HCT116 (cell line): Measurements from ENCODE around the gene ARAP1. TPM values are rescaled to one million over a fixed set of nuclear protein-coding genes. Genes with fewer than 3 reads are reported as not detected.

Source experiments
- ATAC-seq: fragments of 200-7000 bp; cut with Tn5 transposase; 2 replicates; pipeline ENCODE4 v1.9.1; 2020; ENCODE audit warnings: mild to moderate bottlenecking, moderate library complexity
- BruUV-seq: library from RNA; stranded (reverse); fragments of 400-500 nt; replicated peaks from 2 replicates; lab custom pipeline; 2021; lab: Mats Ljungman, UMichigan
- CTCF ChIA-PET: fragments of 300-600 bp; sonication (Branson Sonifier 250); formaldehyde crosslinking; loops from one replicate; lab custom pipeline; 2021; ENCODE audit warnings: antibody characterized with exemption; lab: Charles Lee
- POLR2A ChIA-PET: fragments of 300-600, 350-600 bp; sonication (Branson Sonifier 250); formaldehyde crosslinking; loops from one replicate; lab custom pipeline; 2021; ENCODE audit warnings: antibody characterized with exemption; lab: Charles Lee
- RAD21 ChIA-PET, 2 experiments: fragments of 300-600 bp; sonication (Branson Sonifier 250); formaldehyde crosslinking; loops; one replicate each; lab custom pipeline; 2023; ENCODE audit warnings: low total read pairs in 2 of 2; ENCODE audit not compliant: uncharacterized antibody in 2 of 2, unreplicated experiment in 2 of 2, low non-redundant PET in 1 of 2; lab: Charles Lee
- DNase-seq: peaks from one replicate; pipeline ENCODE4 v3.0.0-alpha.2; 2010; ENCODE audit warnings: low read depth, low spot score
- H2AFZ ChIP-seq: fragments of 200-600 bp; shearing (Covaris generic), sonication (generic); 2 replicates; pipeline ENCODE4 v1.6.1; 2017; ENCODE audit warnings: low read depth, mixed run types, mixed read lengths, antibody characterized with exemption, low read length; ENCODE audit not compliant: poor library complexity, severe bottlenecking
- H3K27ac ChIP-seq: 2 replicates; pipeline ENCODE4 v1.5.1; 2012; ENCODE audit warnings: low read depth, low read length
- H3K27me3 ChIP-seq: fragments of 200-600 bp; sonication (generic); 2 replicates; pipeline ENCODE4 v1.6.1; 2016; ENCODE audit warnings: mixed run types, low read length, mixed read lengths; ENCODE audit not compliant: insufficient read depth
- H3K36me3 ChIP-seq, 2 experiments: fragments of 200-500 bp in 1 of 2; fragments of 200-600 bp in 1 of 2; sonication (Bioruptor generic) in 1 of 2; sonication (generic) in 1 of 2; 2 replicates each; pipeline versions ENCODE4 v1.5.1 to v1.6.1; 2014 to 2016; ENCODE audit warnings: low read length in 2 of 2, inconsistent platforms in 1 of 2, mixed read lengths in 1 of 2, mixed run types in 1 of 2; ENCODE audit not compliant: insufficient read depth in 2 of 2, control insufficient read depth in 1 of 2
- H3K4me1 ChIP-seq, 2 experiments: fragments of 200-600 bp in 1 of 2; sonication (generic) in 1 of 2; 2 replicates each; pipeline versions ENCODE4 v1.5.1 to v1.6.1; 2012 to 2017; ENCODE audit warnings: low read length in 2 of 2, inconsistent platforms in 1 of 2, mild to moderate bottlenecking in 1 of 2, mixed read lengths in 1 of 2, mixed run types in 1 of 2, moderate library complexity in 1 of 2; ENCODE audit not compliant: insufficient read depth in 2 of 2, control insufficient read depth in 1 of 2
- H3K4me2 ChIP-seq: fragments of 200-600 bp; sonication (generic); 2 replicates; pipeline ENCODE4 v1.6.1; 2017; ENCODE audit warnings: mixed run types, low read length, mixed read lengths
- H3K4me3 ChIP-seq, 2 experiments: fragments of 200-600 bp in 1 of 2; sonication (generic) in 1 of 2; replicated peaks in 1 of 2; 2 replicates each; pipeline ENCODE4 v1.5.1; 2011 to 2016; ENCODE audit warnings: low read length in 2 of 2, control low read depth in 1 of 2, low read depth in 1 of 2, mild to moderate bottlenecking in 1 of 2, mixed read lengths in 1 of 2, mixed run types in 1 of 2
- H3K79me2 ChIP-seq: fragments of 200-600 bp; sonication (generic); 2 replicates; pipeline ENCODE4 v1.6.1; 2017; ENCODE audit warnings: mild to moderate bottlenecking, mixed run types, low read length, moderate library complexity, mixed read lengths; ENCODE audit not compliant: insufficient read depth
- H3K9ac ChIP-seq: fragments of 200-600 bp; sonication (generic); 2 replicates; pipeline ENCODE4 v1.6.1; 2016; ENCODE audit warnings: low read length, mixed read lengths
- H3K9me2 ChIP-seq: fragments of 200-600 bp; sonication (generic), shearing (Covaris generic); 2 replicates; pipeline ENCODE4 v1.6.1; 2017; ENCODE audit warnings: mixed run types, mild to moderate bottlenecking, moderate library complexity; ENCODE audit not compliant: insufficient read depth
- H3K9me3 ChIP-seq, 2 experiments: fragments of 200-500 bp in 1 of 2; fragments of 200-600 bp in 1 of 2; sonication (Bioruptor generic) in 1 of 2; sonication (generic) in 1 of 2; 2 replicates each; pipeline ENCODE4 v1.6.1; 2014 to 2017; ENCODE audit warnings: low read length in 2 of 2, mixed read lengths in 2 of 2, inconsistent platforms in 1 of 2, low read depth in 1 of 2, mild to moderate bottlenecking in 1 of 2, mixed run types in 1 of 2, moderate library complexity in 1 of 2; ENCODE audit not compliant: control insufficient read depth in 1 of 2, insufficient read depth in 1 of 2
- H4K20me1 ChIP-seq: fragments of 200-600 bp; sonication (generic), shearing (Covaris generic); 2 replicates; pipeline ENCODE4 v1.6.1; 2017; ENCODE audit warnings: mixed run types, mild to moderate bottlenecking, moderate library complexity; ENCODE audit not compliant: insufficient read depth
- POLR2AphosphoS5 ChIP-seq: IDR thresholded peaks from 2 replicates; pipeline ENCODE4 v1.6.1; 2011; ENCODE audit warnings: mild to moderate bottlenecking, low read depth, low read length, moderate library complexity
- RAD21 ChIP-seq: IDR thresholded peaks from 2 replicates; pipeline ENCODE4 v1.6.1; 2012; ENCODE audit warnings: low read depth, mild to moderate bottlenecking
- intact Hi-C: fragments of 100-400 bp; cut with micrococcal nuclease; formaldehyde crosslinking; loops from 2 replicates; pipeline ENCODE4 v1.10.0; 2022
- total RNA-seq: library from RNA; stranded (reverse); gene quantifications from one replicate; pipeline ENCODE4 v1.2.1, GENCODE V29; 2021; ENCODE audit not compliant: unreplicated experiment
- TF ChIP-seq, protein P1 (sequence below), 3 experiments: fragments of 200-600 bp in 1 of 3; sonication (generic) in 1 of 3; IDR thresholded peaks in 2 of 3; conservative IDR thresholded peaks in 1 of 3; 2 replicates each; pipeline ENCODE4 v1.5.1; 2012 to 2017; ENCODE audit warnings: low read depth in 2 of 3, low read length in 2 of 3, antibody characterized with exemption in 1 of 3, borderline replicate concordance in 1 of 3, control low read depth in 1 of 3, mild to moderate bottlenecking in 1 of 3, mixed read lengths in 1 of 3, mixed run types in 1 of 3, moderate library complexity in 1 of 3; ENCODE audit not compliant: insufficient read depth in 1 of 3
- TF ChIP-seq, protein P2 (sequence below): IDR thresholded peaks from 2 replicates; pipeline ENCODE4 v1.6.1; 2012; ENCODE audit warnings: low read depth

The ARAP1 gene
- total RNA-seq, 1 experiment from 2014 or later: 57.4 TPM

DNA sequence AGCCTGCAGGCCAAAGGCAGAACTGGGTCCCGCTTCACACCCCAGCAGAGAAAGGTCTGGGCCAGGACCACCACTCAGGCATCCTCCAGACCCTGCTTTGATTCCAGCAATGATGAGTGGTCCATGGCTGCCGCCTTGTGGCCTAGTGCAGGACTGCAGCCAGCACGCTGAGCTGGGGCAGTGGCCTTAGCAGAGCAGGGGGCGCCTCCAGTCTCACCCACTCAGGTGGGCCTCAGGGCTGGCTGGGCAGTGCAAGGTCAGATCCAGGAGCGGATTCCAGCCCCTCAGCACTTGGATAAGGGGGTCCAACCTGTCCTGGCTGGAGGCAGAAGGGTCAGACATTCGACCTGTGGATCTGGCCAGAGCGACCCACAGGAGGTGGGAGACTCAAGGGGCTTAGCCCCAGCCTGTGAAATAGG lies 68.4 kb downstream of the ARAP1 start:
- peaks cover 17% of the 10 kb centered on the region for H3K27me3 ChIP-seq
- H2AFZ ChIP-seq: no peak overlapping the region
- H3K4me2 ChIP-seq: no peak overlapping the region
- ChIA-PET RAD21 (interaction anchor here (0.6 to 2.0 kb wide), 7 partner anchors 85 to 213 kb away, joined by 3 to 11 read pairs (median 5); no protein-coding TSS in a partner anchor), CTCF (interaction anchor here (0.6 to 3.0 kb wide), 23 partner anchors 8 to 494 kb away, joined by 3 to 41 read pairs (median 6); partner anchors contain the start of genes CLPB and STARD10), POLR2A (interaction anchor here (1.4 kb wide), 1 partner anchor 98 kb away, joined by 5 read pairs; no protein-coding TSS in a partner anchor)
- no TSS peak for BruUV-seq
- H3K9me3 ChIP-seq: no peaks in the 10 kb centered on the region
- H3K79me2 ChIP-seq: no peaks in the 10 kb centered on the region
- intact Hi-C loops: loop anchor here (1.0 to 5.0 kb wide), 2 partner anchors 98 to 211 kb away; no protein-coding TSS in a partner anchor
- 0 out of 4 replicates have a peak, but pooled peaks cover 0 to 2% of the 10 kb centered on the region in 2 experiments for H3K36me3 ChIP-seq
- DNase-seq (no peak), ATAC-seq (peak; percentile 74)
- no peak overlapping the region for H3K9ac ChIP-seq
- H3K4me3 ChIP-seq: no peak overlapping the region
- no peak overlapping the region for H3K27ac ChIP-seq
- no peaks in the 10 kb centered on the region for H3K9me2 ChIP-seq
- TF ChIP-seq, protein P1, sequence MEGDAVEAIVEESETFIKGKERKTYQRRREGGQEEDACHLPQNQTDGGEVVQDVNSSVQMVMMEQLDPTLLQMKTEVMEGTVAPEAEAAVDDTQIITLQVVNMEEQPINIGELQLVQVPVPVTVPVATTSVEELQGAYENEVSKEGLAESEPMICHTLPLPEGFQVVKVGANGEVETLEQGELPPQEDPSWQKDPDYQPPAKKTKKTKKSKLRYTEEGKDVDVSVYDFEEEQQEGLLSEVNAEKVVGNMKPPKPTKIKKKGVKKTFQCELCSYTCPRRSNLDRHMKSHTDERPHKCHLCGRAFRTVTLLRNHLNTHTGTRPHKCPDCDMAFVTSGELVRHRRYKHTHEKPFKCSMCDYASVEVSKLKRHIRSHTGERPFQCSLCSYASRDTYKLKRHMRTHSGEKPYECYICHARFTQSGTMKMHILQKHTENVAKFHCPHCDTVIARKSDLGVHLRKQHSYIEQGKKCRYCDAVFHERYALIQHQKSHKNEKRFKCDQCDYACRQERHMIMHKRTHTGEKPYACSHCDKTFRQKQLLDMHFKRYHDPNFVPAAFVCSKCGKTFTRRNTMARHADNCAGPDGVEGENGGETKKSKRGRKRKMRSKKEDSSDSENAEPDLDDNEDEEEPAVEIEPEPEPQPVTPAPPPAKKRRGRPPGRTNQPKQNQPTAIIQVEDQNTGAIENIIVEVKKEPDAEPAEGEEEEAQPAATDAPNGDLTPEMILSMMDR (IDR thresholded peaks at IDR 0.05 in 2 of 3, conservative IDR thresholded peaks at IDR 0.05 in 1 of 3; ENCODE audit: borderline replicate concordance in 1 of 3, insufficient read depth in 1 of 3, low read depth in 2 of 3, low read length in 2 of 3): peak; percentile 88 to 96 (median 96)
- TF ChIP-seq POLR2AphosphoS5 (peak; percentile 13; the same call in 1 of the 2 replicates), RAD21 (peak; percentile 88)
- TF ChIP-seq, protein P2, sequence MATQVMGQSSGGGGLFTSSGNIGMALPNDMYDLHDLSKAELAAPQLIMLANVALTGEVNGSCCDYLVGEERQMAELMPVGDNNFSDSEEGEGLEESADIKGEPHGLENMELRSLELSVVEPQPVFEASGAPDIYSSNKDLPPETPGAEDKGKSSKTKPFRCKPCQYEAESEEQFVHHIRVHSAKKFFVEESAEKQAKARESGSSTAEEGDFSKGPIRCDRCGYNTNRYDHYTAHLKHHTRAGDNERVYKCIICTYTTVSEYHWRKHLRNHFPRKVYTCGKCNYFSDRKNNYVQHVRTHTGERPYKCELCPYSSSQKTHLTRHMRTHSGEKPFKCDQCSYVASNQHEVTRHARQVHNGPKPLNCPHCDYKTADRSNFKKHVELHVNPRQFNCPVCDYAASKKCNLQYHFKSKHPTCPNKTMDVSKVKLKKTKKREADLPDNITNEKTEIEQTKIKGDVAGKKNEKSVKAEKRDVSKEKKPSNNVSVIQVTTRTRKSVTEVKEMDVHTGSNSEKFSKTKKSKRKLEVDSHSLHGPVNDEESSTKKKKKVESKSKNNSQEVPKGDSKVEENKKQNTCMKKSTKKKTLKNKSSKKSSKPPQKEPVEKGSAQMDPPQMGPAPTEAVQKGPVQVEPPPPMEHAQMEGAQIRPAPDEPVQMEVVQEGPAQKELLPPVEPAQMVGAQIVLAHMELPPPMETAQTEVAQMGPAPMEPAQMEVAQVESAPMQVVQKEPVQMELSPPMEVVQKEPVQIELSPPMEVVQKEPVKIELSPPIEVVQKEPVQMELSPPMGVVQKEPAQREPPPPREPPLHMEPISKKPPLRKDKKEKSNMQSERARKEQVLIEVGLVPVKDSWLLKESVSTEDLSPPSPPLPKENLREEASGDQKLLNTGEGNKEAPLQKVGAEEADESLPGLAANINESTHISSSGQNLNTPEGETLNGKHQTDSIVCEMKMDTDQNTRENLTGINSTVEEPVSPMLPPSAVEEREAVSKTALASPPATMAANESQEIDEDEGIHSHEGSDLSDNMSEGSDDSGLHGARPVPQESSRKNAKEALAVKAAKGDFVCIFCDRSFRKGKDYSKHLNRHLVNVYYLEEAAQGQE: no peak
- H3K4me1 ChIP-seq: peaks cover 0 to 13% of the 10 kb centered on the region in 2 experiments; a peak in 3 of 4 replicates
- no peaks in the 10 kb centered on the region for H4K20me1 ChIP-seq
